NCI-H2196 treated with DMSO at 0.1 percent for 48 hours (cell line): Measurements from ENCODE around the gene CA12.
A peak's percentile ranks its signal among the peaks of the same experiment; 100 is the strongest.

Experiments
- DNase-seq: peaks from one replicate; lab custom pipeline; 2025; ENCODE audit not compliant: unreplicated experiment; lab: John Stamatoyannopoulos, UW

CA12 gene

GRCh38 chr15:63402498-63403253, 21.0 kb upstream of the CA12 start:
- DNase-seq: no peak

- DNase-seq: no peak
Measured at GRCh38 chr15:63401714-63402497, 20.3 kb upstream of the CA12 start.

GRCh38 chr15:63401078-63401477, 19.4 kb upstream of the CA12 start:
- no peak for DNase-seq

DNA sequence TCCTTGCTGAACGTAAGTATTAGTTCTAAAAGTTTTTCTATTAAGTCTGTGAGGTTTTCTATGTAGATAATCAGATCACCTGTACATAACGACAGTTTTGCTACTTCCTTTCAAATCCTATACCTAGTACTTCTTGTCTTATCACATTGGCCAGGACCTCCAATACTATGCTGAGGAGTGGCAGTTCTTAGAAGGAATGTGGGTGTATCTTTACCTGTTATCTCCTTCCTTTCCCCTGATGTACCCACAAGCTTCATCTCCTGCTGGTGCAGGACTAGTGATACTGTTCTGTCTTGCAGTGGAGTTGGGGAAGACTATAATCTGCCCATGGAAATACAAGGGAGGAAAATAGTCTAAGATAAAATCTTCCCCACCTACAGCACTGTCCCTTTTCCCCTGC, 16.8 kb upstream of the CA12 start:
- DNase-seq: no peak

DNA sequence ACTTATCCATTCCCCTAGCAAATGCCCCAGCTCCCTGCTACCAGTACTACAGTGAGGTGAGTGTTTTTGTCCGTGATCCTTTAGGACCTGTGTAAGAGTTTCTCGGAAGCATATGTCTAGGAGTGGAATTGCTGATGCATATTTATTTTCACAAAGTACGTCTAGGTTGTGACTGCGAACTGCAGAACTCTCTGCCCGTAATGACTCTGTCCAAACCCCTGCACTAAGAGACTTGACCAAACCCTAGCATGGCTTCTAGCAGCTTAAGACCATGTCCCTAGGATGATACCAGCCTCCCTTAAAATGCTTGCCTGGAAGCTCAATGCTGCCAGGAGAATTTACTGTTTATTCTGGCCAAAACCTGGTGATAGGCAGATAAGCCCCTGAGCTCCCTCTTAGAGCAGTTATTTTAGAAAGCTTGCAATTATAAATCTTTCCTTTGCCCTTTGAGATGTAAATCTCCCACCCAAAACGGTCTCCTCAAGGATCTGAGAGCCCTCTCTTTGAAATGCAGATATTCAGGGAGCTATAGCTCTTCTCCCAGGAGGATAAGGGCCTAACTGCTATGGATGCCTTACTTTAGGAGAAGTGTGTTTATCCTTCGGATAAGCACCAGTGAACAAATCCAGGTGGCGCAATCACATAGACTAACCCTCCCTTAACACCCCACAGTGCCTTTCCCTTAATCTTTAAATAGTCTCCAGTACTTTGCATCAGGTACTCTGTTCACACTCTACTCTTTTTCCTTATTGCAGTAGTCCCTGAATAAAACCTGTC, 14.7 kb upstream of the CA12 start:
- DNase-seq: no peak

DNA sequence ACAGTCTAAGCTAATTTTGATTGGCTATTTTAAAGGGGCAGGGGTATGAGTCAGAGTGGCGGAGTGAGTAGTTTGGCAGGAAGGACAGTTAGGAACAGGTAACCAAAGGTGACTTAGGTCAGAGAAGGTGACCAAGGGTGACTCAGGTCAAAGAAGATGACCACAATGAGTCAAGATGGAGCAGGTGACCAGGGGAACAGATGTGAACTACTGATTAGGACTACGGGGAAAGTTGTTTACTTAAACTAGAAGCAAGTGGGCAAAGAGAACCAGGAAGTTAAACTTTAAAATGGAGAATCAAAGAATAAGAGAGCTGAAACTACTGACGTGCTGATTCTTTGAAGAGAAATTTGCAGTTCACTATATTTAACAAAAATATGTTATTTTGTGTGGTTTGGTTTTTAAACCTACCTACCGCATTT, 14.1 kb upstream of the CA12 start:
- DNase-seq: no peak

GRCh38 chr15:63392361-63393009, 10.8 kb upstream of the CA12 start:
- DNase-seq: no peak

DNA sequence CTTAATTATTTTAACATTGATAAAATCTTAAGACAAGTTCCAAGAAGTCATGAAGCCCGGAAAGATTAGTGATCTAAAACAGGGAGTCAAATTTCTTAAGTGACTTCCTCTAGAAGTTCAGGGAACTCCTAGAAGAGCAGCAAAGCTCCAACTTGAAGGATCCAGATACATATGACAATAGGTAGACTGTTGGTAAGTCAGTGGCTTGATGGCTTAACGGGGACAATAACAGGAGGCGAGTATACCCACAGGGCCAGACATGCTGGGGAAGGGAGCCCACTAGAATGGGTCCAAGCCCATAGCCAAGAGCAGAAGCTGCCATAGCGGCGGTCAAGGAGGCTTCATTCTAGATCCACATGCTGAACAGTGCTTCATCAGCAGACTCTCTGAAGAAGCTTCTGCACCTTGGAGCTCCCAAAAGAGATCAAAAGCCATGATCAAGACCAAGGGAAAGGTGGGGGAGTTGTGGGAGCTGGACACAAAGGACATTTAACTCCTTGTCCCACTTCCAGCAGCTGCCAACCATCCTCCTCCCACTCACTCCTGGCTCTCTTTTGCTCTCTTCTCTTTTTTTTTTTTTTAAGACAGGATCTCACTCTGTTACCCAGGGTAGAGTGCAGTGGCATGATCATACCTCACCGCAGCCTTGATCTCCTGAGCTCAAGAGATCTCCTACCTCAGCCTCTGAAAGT, 10.2 kb upstream of the CA12 start:
- DNase-seq: no peak

- DNase-seq: no peak
Measured at GRCh38 chr15:63390689-63391088, 9.0 kb upstream of the CA12 start.

- peak; percentile 66 for DNase-seq
Measured at GRCh38 chr15:63389902-63390670, 8.4 kb upstream of the CA12 start.

DNA sequence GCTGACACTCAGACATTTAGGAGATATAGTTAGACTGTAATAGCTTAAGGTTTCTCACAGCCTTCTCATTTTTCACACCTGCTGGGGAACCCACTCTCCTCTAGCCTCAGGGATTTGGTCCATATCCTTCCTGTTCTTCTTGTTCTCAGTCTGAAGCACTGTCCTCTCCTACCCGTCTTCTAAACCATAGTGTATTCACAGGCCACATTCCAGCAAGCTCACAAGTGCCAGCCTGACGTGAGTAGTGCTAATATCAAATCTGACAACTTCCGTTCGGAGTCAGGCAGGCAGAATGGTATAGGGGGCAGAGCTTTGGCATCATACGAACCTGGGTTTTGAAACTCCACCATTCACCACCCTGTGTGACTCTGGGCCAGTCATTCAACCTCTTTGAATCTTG, 6.9 kb upstream of the CA12 start:
- DNase-seq: no peak

- DNase-seq: no peak
Measured at GRCh38 chr15:63387748-63388493, 6.3 kb upstream of the CA12 start.

GRCh38 chr15:63385911-63386531, 4.4 kb upstream of the CA12 start:
- DNase-seq: no peak

GRCh38 chr15:63384906-63385305, 3.3 kb upstream of the CA12 start:
- no peak for DNase-seq

GRCh38 chr15:63382966-63383710, 1.5 kb upstream of the CA12 start:
- no peak for DNase-seq

DNA sequence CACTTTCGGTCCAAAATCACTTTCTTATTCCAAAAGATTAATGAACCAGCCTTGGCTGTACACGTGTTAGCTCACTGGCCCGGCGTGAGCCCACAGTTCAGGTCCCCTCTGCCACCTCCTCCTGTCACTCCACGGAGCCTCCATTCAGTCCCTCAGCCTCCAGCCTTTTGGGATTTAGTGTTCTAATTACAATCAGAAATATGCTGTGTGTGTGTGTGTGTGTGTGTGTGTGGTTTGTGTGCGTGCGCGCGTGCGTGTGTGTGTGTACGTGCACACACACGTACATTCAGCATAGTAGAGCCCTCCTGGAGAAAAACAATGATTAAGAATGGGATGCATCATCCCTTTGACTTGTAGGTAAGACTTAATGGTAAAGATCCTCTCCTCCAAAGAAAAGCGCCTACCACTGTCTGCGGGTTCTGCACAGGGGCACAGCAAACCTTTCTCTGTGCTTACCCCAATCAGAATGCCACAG, 801 bp downstream of the CA12 start:
- DNase-seq: no peak

DNA sequence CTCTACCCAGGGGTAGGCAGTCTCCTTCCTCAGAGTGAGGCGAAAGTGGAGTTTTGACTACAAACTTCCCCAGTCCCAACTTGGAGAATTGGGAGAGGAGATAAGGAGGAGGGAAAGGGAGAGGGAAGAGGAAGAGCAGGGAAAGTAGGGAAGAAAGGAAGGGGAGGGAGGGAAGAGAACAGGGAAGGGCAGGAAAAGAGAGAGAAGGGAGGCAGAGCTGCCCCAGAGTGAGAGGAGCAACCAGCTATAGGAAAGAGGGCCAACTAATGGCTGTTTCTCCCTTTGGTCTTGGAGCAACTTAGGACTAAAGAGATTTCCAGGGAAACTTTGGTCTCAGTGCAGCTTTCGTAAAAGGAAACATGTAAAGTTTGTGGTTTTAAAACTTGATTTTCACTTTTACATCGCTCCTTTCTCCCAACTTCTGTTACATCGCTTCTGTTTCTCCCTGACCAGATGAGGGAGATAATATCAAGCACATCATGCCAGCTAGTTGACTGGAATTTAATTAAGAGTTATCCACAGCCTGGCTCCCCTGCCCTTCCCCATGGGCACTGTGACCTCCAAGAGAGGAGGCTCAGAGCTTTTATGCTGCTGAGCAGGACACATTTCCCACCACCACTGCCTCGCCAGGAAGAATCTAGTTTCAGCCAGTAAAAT, 1.4 kb downstream of the CA12 start:
- no peak for DNase-seq
